ENCODE measurements around the gene SLU7. TPM values are rescaled to one million over a fixed set of nuclear protein-coding genes. Genes with fewer than 3 reads are reported as not detected.

SLU7 gene
- total RNA-seq, 1 donor from 2014 or later, result 10.2 TPM

DNA sequence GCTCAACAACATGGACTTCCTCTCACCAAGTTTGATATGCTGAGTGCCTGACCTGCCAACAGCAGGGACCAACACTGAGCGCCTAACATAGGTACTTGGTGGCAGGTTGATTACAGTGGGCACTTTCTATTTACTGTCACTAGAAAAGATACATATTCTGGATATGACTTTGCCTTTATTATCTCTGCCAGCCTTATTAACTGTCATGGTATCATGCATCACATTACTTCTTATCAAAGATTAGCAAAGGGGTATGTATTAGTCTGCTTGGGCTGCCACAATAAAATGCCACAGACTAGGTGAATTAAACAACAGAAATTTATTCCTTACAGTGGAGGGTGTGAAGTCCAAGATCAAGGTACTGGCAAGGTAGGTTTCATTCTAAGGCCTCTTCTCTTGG, 34.2 kb downstream of the SLU7 start:
- TF ChIP-seq, protein P1, sequence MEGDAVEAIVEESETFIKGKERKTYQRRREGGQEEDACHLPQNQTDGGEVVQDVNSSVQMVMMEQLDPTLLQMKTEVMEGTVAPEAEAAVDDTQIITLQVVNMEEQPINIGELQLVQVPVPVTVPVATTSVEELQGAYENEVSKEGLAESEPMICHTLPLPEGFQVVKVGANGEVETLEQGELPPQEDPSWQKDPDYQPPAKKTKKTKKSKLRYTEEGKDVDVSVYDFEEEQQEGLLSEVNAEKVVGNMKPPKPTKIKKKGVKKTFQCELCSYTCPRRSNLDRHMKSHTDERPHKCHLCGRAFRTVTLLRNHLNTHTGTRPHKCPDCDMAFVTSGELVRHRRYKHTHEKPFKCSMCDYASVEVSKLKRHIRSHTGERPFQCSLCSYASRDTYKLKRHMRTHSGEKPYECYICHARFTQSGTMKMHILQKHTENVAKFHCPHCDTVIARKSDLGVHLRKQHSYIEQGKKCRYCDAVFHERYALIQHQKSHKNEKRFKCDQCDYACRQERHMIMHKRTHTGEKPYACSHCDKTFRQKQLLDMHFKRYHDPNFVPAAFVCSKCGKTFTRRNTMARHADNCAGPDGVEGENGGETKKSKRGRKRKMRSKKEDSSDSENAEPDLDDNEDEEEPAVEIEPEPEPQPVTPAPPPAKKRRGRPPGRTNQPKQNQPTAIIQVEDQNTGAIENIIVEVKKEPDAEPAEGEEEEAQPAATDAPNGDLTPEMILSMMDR (IDR thresholded peaks at IDR 0.05), result no peak
- Histone ChIP-seq H3K4me3 (no peak overlapping the region), H3K27ac (no peak overlapping the region), H3K9me3 (peaks cover 0 to 15% of the 10 kb centered on the region in 2 donors), H3K36me3 (peaks cover 0 to 3% of the 10 kb centered on the region in 2 donors), H3K27me3 (no peaks in the 10 kb centered on the region), H3K4me1 (no peaks in the 10 kb centered on the region)
- no peak for DNase-seq (ENCODE audit: low spot score in 2 of 2)
- intact Hi-C loops (cut with DNase I), result no loop called here

DNA sequence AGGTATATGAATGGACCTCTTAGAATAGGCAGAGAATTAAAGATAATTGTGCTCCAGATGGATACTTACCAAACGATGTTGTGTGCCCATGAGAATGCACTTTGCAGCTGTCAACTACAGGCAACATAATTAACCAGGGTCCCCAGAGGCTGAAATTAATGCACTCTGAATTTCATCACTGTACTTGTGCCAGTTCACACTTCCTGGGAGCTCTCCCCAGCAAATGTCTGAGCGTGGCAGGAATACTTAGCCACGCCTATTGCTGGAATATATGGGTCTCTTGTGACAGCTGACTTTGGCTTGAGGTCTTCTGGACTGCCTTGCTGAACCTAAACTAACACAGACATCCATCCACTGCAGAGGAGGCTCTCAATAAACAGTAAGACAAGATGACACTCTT, 36.5 kb downstream of the SLU7 start:
- intact Hi-C loops (cut with DNase I), result no loop called here
- no peaks in the 10 kb centered on the region for H3K27me3 ChIP-seq
- TF ChIP-seq, protein P1 (IDR thresholded peaks at IDR 0.05), result no peak

DNA sequence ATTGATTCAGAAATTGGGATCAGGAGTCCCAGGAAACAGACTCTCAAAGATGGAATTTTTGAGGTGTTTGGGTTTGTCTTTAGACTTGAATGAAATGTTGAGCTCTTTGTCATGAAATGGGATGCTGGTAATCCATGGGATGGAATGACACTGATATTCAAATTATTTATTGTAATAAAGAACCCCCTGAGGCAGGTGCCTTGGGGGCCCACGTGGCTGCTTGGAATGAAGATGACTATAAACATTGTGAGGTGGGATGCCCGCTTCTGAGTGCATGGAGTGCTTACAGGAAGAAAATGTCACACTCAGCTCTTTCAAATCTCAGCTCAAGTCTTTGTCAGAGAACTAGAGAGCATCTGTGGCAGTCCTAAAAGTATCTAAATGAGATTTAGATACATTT, 38.8 kb downstream of the SLU7 start:
- no peaks in the 10 kb centered on the region for H3K36me3 ChIP-seq
- no peaks in the 10 kb centered on the region for H3K4me1 ChIP-seq
- H3K9me3 ChIP-seq, result no peaks in the 10 kb centered on the region
- no peak overlapping the region for H3K4me3 ChIP-seq
- DNase-seq (ENCODE audit: low spot score in 2 of 2), result no peak
- H3K27me3 ChIP-seq, result no peaks in the 10 kb centered on the region
- TF ChIP-seq, protein P1 (IDR thresholded peaks at IDR 0.05), result no peak
- intact Hi-C loops (cut with DNase I), result no loop called here
- H3K27ac ChIP-seq, result no peak overlapping the region

More for the DNA sequence above, 36.5 kb downstream of the SLU7 start:
- Histone ChIP-seq H3K9me3 (peaks cover 0 to 7% of the 10 kb centered on the region in 2 donors), H3K4me3 (no peak overlapping the region), H3K27ac (no peak overlapping the region), H3K4me1 (no peaks in the 10 kb centered on the region), H3K36me3 (no peaks in the 10 kb centered on the region)
- no peak for DNase-seq (ENCODE audit: low spot score in 2 of 2)

DNA sequence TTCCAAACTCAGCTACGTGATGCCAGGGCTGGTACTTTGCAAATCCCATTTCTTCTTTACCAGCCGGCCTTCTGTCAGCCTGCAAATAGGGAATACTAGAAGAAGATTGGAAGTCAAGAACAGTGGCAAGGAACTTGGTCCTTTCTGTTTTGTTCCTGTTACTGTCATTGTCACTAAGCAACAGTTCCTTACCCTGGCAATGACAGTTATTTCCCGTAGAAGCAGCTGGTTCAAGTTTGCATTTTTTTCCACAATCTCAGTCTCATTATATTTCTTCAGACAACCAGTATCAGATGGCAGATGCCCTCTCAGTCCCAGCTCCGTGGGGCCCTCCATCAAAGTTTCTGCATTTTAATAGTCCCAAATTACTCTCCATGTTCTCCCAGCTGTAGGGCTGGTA, 39.4 kb downstream of the SLU7 start:
- H3K27me3 ChIP-seq, result no peaks in the 10 kb centered on the region
- no peaks in the 10 kb centered on the region for H3K9me3 ChIP-seq
- intact Hi-C loops (cut with DNase I), result no loop called here
- no peak overlapping the region for H3K27ac ChIP-seq
- no peak for DNase-seq (ENCODE audit: low spot score in 2 of 2)
- H3K4me3 ChIP-seq, result no peak overlapping the region
- no peaks in the 10 kb centered on the region for H3K36me3 ChIP-seq
- TF ChIP-seq, protein P1 (IDR thresholded peaks at IDR 0.05), result no peak
- no peaks in the 10 kb centered on the region for H3K4me1 ChIP-seq

DNA sequence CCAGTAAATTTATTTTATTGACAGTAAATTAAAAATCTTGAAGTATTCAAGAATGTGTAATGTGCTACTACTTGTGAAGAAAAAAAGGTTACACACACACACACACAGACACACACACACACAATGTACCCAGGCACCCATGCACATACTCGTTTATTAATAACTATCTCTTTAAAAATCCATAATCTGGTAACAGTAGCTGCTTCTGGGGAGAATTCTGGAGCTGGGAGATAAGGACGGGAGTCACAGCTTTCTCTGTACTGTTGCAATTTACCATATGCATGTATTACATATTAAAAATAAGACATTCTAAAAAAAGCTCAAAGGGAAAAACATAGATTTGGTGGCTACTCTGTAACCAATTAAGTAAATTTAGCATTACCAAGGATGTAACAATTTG, 40.6 kb downstream of the SLU7 start:
- Histone ChIP-seq H3K4me1 (no peaks in the 10 kb centered on the region), H3K36me3 (no peaks in the 10 kb centered on the region), H3K27me3 (no peaks in the 10 kb centered on the region), H3K4me3 (no peak overlapping the region), H3K9me3 (no peaks in the 10 kb centered on the region), H3K27ac (no peak overlapping the region)
- TF ChIP-seq, protein P1 (IDR thresholded peaks at IDR 0.05), result no peak
- no peak for DNase-seq (ENCODE audit: low spot score in 2 of 2)
- intact Hi-C loops (cut with DNase I), result no loop called here

DNA sequence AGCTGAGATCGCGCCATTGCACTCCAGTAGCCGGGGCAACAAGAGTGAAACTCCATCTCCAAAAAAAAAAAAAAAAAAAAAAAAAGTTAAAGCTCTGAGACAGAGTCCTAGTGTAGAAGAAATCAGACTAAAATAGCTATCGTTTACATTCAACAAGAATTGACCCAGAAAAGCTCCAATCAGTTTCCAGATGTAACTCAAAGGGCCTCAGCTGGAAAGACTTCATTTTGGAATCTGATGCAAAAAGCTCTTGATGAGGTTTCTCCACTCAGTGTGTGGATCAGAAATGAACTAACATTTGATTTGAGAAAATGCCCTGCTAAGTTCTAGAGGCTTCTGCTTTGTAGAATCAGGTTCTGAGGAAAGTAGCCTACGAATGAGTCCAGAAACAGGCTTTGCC, 41.2 kb downstream of the SLU7 start:
- Histone ChIP-seq H3K4me1 (no peaks in the 10 kb centered on the region), H3K27ac (no peak overlapping the region), H3K9me3 (no peaks in the 10 kb centered on the region), H3K27me3 (no peaks in the 10 kb centered on the region), H3K36me3 (no peaks in the 10 kb centered on the region), H3K4me3 (no peak overlapping the region)
- intact Hi-C loops (cut with DNase I), result no loop called here
- DNase-seq (ENCODE audit: low spot score in 2 of 2), result no peak
- TF ChIP-seq, protein P1 (IDR thresholded peaks at IDR 0.05), result no peak
